ENCODE results near the gene MGAT4A.

DNA sequence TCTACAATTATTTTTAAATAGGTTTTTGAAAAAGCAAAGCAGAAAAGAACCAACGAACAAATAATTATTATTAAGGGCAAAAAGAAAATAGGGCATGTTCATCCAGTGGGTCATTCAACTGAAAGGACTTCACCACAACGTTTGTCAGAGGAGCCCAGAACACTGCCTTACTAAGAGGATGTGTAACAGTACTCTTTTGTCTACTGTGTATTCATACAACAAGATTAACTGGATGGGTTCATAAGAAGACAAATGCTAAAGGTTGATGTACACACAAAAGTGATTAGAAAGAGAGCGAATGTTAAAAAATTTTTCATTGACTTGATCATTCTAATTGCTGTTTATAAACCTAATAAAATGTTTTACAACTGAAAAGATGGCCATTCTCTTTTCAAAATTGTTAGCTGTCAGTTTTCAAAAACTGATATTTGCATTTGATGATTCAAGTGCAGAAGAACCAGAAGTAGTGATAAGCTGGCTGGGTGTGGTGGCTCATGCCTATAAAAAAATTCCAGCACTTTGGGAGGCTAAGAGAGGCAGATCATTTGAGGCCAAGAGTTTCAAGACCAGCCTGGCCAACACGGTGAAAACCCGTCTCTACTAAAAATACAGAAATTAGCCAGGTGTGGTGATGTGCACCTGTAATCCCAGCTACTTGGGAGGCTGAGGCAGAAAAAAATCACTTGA is 33.1 kb downstream of the MGAT4A start:
- TF ChIP-seq, protein P1, sequence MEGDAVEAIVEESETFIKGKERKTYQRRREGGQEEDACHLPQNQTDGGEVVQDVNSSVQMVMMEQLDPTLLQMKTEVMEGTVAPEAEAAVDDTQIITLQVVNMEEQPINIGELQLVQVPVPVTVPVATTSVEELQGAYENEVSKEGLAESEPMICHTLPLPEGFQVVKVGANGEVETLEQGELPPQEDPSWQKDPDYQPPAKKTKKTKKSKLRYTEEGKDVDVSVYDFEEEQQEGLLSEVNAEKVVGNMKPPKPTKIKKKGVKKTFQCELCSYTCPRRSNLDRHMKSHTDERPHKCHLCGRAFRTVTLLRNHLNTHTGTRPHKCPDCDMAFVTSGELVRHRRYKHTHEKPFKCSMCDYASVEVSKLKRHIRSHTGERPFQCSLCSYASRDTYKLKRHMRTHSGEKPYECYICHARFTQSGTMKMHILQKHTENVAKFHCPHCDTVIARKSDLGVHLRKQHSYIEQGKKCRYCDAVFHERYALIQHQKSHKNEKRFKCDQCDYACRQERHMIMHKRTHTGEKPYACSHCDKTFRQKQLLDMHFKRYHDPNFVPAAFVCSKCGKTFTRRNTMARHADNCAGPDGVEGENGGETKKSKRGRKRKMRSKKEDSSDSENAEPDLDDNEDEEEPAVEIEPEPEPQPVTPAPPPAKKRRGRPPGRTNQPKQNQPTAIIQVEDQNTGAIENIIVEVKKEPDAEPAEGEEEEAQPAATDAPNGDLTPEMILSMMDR (IDR thresholded peaks at IDR 0.05): no peak
- no peak for TF ChIP-seq POLR2A (IDR thresholded peaks at IDR 0.05)

Measured in testis (tissue), 2 donors.